MCF 10A (cell line): ENCODE measurements around the gene CDKN2C. TPM values are rescaled to one million over a fixed set of nuclear protein-coding genes. Genes with fewer than 3 reads are reported as not detected.
A peak's percentile ranks its signal among the peaks of the same experiment; 100 is the strongest.

Experiments used
- BruUV-seq: library from RNA; stranded (reverse); fragments of 400-500 nt; replicated peaks from 2 replicates; lab custom pipeline; 2021; lab: Mats Ljungman, UMichigan
- CTCF ChIA-PET: fragments of 300-600 bp; sonication (Branson Sonifier 250); formaldehyde crosslinking; extraction: SDS; loops from one replicate; lab custom pipeline; 2021; ENCODE audit warnings: antibody characterized with exemption, inconsistent platforms; lab: Yijun Ruan, JAX
- POLR2A ChIA-PET: fragments of 300-600, 350-650 bp; sonication (Branson Sonifier 250); formaldehyde crosslinking; extraction: SDS; loops from one replicate; lab custom pipeline; 2020; ENCODE audit warnings: antibody characterized with exemption, inconsistent platforms; lab: Yijun Ruan, JAX
- DNase-seq: peaks from one replicate; pipeline ENCODE4 v3.0.0-alpha.2; 2018; ENCODE audit not compliant: unreplicated experiment
- H3K27ac Mint-ChIP-seq: one replicate; pipeline ENCODE4 v1.8.0; 2022; ENCODE audit warnings: mild to moderate bottlenecking, low read depth, mixed read lengths; ENCODE audit not compliant: unreplicated experiment
- H3K27me3 Mint-ChIP-seq: one replicate; pipeline ENCODE4 v1.8.0; 2022; ENCODE audit warnings: mixed read lengths; ENCODE audit not compliant: insufficient read depth, unreplicated experiment
- H3K36me3 Mint-ChIP-seq: one replicate; pipeline ENCODE4 v1.8.0; 2022; ENCODE audit warnings: mild to moderate bottlenecking, moderate library complexity, mixed read lengths; ENCODE audit not compliant: insufficient read depth, unreplicated experiment
- H3K4me1 Mint-ChIP-seq: one replicate; pipeline ENCODE4 v1.8.0; 2022; ENCODE audit warnings: mixed read lengths; ENCODE audit not compliant: insufficient read depth, unreplicated experiment
- H3K4me3 Mint-ChIP-seq: one replicate; pipeline ENCODE4 v1.8.0; 2022; ENCODE audit warnings: mild to moderate bottlenecking, moderate library complexity, mixed read lengths; ENCODE audit not compliant: unreplicated experiment
- H3K9me3 Mint-ChIP-seq: one replicate; pipeline ENCODE4 v1.8.0; 2022; ENCODE audit warnings: mixed read lengths; ENCODE audit not compliant: unreplicated experiment
- CTCF ChIP-seq: fragments of 200-600 bp; IDR thresholded peaks from one replicate; pipeline ENCODE4 v1.8.0; 2022; ENCODE audit warnings: antibody characterized with exemption, mild to moderate bottlenecking; ENCODE audit not compliant: unreplicated experiment
- intact Hi-C: fragments of 100-400 bp; cut with micrococcal nuclease; formaldehyde crosslinking; loops from 2 replicates; pipeline ENCODE4 v1.14.1; 2022
- total RNA-seq: library from RNA; stranded (reverse); gene quantifications from 2 replicates; pipeline ENCODE4 v1.2.3, GENCODE V29; 2022

Gene CDKN2C
- total RNA-seq, 1 experiment from 2014 or later: 2.7 TPM

- Mint-ChIP-seq H3K36me3 (peaks cover 7% of the 10 kb centered on the region), H3K27ac (peak overlapping the region; percentile 71), H3K27me3 (no peaks in the 10 kb centered on the region), H3K4me3 (peak overlapping the region; percentile 75), H3K9me3 (no peaks in the 10 kb centered on the region), H3K4me1 (peaks cover 12% of the 10 kb centered on the region)
- BruUV-seq: no TSS peak
- CTCF ChIA-PET: interaction anchor here (0.6 to 2.3 kb wide), 2 partner anchors 11 to 15 kb away, joined by 4 to 13 read pairs; partner anchors contain the start of gene FAF1
- POLR2A ChIA-PET: interaction anchor here (4.7 kb wide), 1 partner anchor 17 kb away, joined by 43 read pairs; the partner anchor contains the start of gene FAF1
- DNase-seq: no peak
- TF ChIP-seq CTCF: no peak
- intact Hi-C loops: no loop called here
Observed at GRCh38 chr1:50976111-50976889, 6.3 kb downstream of the CDKN2C start.

DNA sequence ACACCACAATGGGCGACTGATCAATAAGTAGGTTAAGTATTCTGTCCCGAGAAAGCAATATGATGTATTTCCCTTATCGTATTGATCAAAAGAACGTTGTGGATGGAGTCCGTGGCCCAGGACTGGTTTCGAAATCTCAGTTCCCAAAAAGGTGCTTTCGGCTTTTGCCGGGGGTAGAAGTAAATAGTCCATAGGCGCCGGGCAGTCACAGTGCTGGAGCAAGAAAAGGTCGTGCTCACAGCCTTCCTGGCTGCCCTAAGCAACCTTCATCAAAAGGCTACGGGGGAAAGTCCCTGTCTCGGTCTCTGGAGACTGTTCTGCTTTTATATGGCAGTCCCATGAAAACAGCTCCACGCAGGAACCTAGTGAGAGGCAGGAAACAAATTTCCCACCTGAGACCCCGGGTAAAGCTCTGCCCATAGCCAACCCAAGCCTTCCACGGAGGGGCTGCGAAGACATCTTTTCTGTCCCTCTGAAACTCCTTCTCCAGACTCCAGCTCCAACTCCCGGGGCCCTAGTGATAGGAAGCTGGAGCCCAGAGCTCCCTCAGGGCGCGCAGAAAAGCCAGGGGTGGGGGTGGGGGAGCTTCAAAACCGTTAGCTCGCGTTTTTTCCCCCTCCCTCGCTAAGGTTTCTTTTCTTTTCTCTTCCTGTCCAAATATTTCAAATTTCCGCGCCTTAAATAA, 7.0 kb downstream of the CDKN2C start:
- Mint-ChIP-seq H3K4me1 (peaks cover 12% of the 10 kb centered on the region), H3K4me3 (peak overlapping the region; percentile 75), H3K27me3 (no peaks in the 10 kb centered on the region), H3K36me3 (peaks cover 7% of the 10 kb centered on the region), H3K27ac (peak overlapping the region; percentile 71), H3K9me3 (no peaks in the 10 kb centered on the region)
- BruUV-seq: no TSS peak
- ChIA-PET POLR2A (interaction anchor here (1.0 to 7.2 kb wide), 5 partner anchors 8 to 258 kb away, joined by 3 to 115 read pairs (median 6); partner anchors contain the start of genes CDKN2C and FAF1), CTCF (interaction anchor here (0.6 to 2.9 kb wide), 4 partner anchors 9 to 214 kb away, joined by 4 to 14 read pairs (median 12); partner anchors contain the start of gene FAF1)
- intact Hi-C loops: no loop called here
- peak; percentile 48 for DNase-seq
- TF ChIP-seq CTCF: no peak

DNA sequence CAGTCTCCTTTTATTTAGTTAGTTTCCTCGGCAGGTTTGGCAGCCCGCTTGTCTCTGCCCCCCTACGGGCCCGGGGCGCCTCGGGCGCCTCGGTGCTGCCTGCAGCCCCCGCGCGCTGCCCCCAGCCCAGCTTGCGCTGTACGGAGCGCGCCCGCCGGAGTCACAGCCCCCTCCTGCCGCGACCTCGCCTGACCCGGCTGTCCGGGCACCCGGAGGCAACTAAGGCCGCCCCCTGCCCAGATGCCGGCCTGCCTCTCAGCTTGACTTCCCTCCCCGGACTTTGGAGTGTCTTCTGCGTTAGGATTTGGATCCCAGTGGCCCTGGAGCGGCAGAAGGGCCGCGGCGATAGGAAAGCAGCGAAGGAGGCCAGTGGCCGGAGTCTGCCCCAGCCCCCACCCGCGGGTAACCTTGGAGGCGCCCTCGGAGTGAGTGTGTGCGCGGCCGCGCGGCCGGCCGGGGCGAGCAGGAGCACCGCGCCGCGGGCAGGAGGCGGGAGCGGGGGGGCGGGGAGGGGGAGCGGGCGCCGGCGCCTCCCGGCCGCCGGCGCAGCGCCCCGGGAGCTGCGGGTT, 7.6 kb downstream of the CDKN2C start:
- Mint-ChIP-seq H3K4me3 (peak overlapping the region; percentile 75), H3K27ac (peak overlapping the region; percentile 71), H3K9me3 (no peaks in the 10 kb centered on the region), H3K36me3 (peaks cover 7% of the 10 kb centered on the region), H3K27me3 (no peaks in the 10 kb centered on the region), H3K4me1 (peaks cover 12% of the 10 kb centered on the region)
- no peak for TF ChIP-seq CTCF
- BruUV-seq: no TSS peak
- intact Hi-C loops: no loop called here
- CTCF ChIA-PET: interaction anchor here (1.1 to 2.9 kb wide), 5 partner anchors 7 to 213 kb away, joined by 4 to 14 read pairs (median 10); partner anchors contain the start of genes CDKN2C and FAF1
- POLR2A ChIA-PET: interaction anchor here (0.6 to 7.2 kb wide), 7 partner anchors 8 to 539 kb away, joined by 3 to 115 read pairs (median 4); partner anchors contain the start of genes CDKN2C and FAF1
- peak; percentile 57 for DNase-seq
